NCI-H510A treated with DMSO at 0.1 percent for 48 hours (cell line): ENCODE data around the gene NCK1.

Source experiments
- DNase-seq: peaks from one replicate; lab custom pipeline; 2025; lab: John Stamatoyannopoulos, UW

Gene NCK1

GRCh38 chr3:136861890-136862616 lies at the start of gene NCK1:
NCK1 (plus strand) TSS chr3:136862208; CDS start chr3:136928002, 65,794 bp downstream.
- peak; percentile 86 for DNase-seq

GRCh38 chr3:136817448-136817847 lies 44.6 kb upstream of the NCK1 start:
- no peak for DNase-seq

GRCh38 chr3:136818191-136818768 lies 43.7 kb upstream of the NCK1 start:
- DNase-seq, result peak; percentile 61

GRCh38 chr3:136818769-136819391 lies 43.1 kb upstream of the NCK1 start, which contains the start of gene SLC35G2:
SLC35G2 (plus strand) TSS chr3:136819126; CDS start chr3:136854461, 35,335 bp downstream.
- DNase-seq, result peak; percentile 60

- DNase-seq, result no peak
Observed at GRCh38 chr3:136819392-136819730, 42.6 kb upstream of the NCK1 start.

GRCh38 chr3:136819731-136820679 lies 42.0 kb upstream of the NCK1 start:
- peak; percentile 61 for DNase-seq

GRCh38 chr3:136831461-136831860 lies 30.5 kb upstream of the NCK1 start:
- DNase-seq, result no peak

GRCh38 chr3:136835089-136835812 lies 26.8 kb upstream of the NCK1 start:
- DNase-seq, result no peak

GRCh38 chr3:136835813-136836510 lies 26.0 kb upstream of the NCK1 start:
- DNase-seq, result no peak

GRCh38 chr3:136836511-136837156 lies 25.4 kb upstream of the NCK1 start:
- no peak for DNase-seq

GRCh38 chr3:136838641-136839555 lies 23.1 kb upstream of the NCK1 start:
- no peak for DNase-seq

- no peak for DNase-seq
Observed at GRCh38 chr3:136839556-136839931, 22.5 kb upstream of the NCK1 start.

GRCh38 chr3:136840252-136840651 lies 21.8 kb upstream of the NCK1 start:
- DNase-seq, result no peak

GRCh38 chr3:136842294-136842693 lies 19.7 kb upstream of the NCK1 start:
- no peak for DNase-seq

GRCh38 chr3:136844724-136845123 lies 17.3 kb upstream of the NCK1 start:
- DNase-seq, result no peak

GRCh38 chr3:136852180-136852579 lies 9.8 kb upstream of the NCK1 start:
- DNase-seq, result no peak

GRCh38 chr3:136856665-136857064 lies 5.3 kb upstream of the NCK1 start:
- no peak for DNase-seq

- no peak for DNase-seq
Observed at GRCh38 chr3:136858381-136858780, 3.6 kb upstream of the NCK1 start.

- no peak for DNase-seq
Observed at GRCh38 chr3:136860541-136860940, 1.5 kb upstream of the NCK1 start.
